Measurements from ENCODE around the gene ZACN.

DNA sequence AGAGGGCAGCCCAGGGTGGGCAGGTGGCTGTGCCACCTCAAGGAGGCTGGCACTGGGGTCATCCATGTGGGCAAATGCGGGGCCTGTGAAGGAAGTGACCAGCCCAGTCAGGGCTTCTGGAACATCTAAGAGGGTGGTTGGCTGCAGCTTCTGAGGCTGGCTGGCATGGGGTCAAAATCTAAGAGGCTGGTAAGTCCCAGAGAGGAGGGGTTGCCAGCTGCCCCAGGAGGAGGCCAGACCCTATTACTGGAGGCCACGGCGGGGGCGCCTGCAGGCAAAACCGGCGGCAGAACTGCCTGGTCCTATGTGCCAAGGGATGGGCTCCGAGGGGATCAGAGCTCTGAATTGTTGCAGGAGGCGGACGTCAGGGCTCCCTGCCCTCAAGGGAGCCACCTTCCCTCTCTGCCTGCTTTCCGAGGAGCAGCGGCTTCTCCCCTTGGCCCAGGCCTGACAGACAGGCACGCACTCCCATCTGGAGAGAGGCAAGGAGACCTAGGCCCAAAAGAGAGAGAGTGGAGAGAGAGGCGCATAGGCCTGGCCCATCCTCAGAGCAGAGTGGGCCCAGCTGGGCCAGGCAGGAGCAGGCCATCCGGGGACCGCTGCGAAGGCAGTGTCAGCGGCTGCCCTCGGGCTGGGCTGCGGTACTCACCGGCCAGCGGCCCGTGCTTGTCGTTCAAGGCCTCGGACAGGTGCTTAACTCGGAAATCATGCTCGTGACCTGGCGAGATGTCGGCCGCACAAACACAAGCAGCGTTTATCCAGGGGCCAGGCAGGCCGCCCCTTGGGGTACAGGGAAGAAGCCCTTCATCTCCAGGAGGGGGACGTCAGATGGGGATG lies 10.9 kb downstream of the ZACN start:
- no peak for TF ChIP-seq TCF12 (IDR thresholded peaks at IDR 0.05)
- TF ChIP-seq CTCF (IDR thresholded peaks at IDR 0.05): no peak
- no peak for TF ChIP-seq SIN3A (IDR thresholded peaks at IDR 0.05; ENCODE audit: borderline replicate concordance, low read depth, low read length)
